HG02678 (cell line): ENCODE measurements around the gene LRRFIP1.

Experiments used
- ATAC-seq: cut with Tn5 transposase; IDR thresholded peaks from one replicate; pipeline ENCODE4 v1.9.1; 2021; ENCODE audit warnings: mild to moderate bottlenecking, moderate library complexity; ENCODE audit not compliant: unreplicated experiment

The LRRFIP1 gene

GRCh38 chr2:237700512-237701032 is 73.2 kb downstream of the LRRFIP1 start:
- ATAC-seq: peak; percentile 31

GRCh38 chr2:237701033-237701858 is 73.9 kb downstream of the LRRFIP1 start:
- ATAC-seq: no peak

GRCh38 chr2:237701859-237702390 is 74.5 kb downstream of the LRRFIP1 start:
- no peak for ATAC-seq

- no peak for ATAC-seq
Measured at GRCh38 chr2:237702441-237703391, 75.3 kb downstream of the LRRFIP1 start.

- no peak for ATAC-seq
Measured at GRCh38 chr2:237704501-237705434, 77.4 kb downstream of the LRRFIP1 start.

- ATAC-seq: no peak
Measured at GRCh38 chr2:237706257-237706656, 78.9 kb downstream of the LRRFIP1 start.

- no peak for ATAC-seq
Measured at GRCh38 chr2:237708065-237708398, 80.6 kb downstream of the LRRFIP1 start.

- ATAC-seq: no peak
Measured at GRCh38 chr2:237708491-237708890, 81.1 kb downstream of the LRRFIP1 start.

GRCh38 chr2:237708961-237709360 is 81.6 kb downstream of the LRRFIP1 start:
- ATAC-seq: no peak

GRCh38 chr2:237711458-237712150 is 84.2 kb downstream of the LRRFIP1 start:
- ATAC-seq: no peak

- no peak for ATAC-seq
Measured at GRCh38 chr2:237712477-237713377, 85.3 kb downstream of the LRRFIP1 start.

GRCh38 chr2:237714690-237715458 is 87.5 kb downstream of the LRRFIP1 start:
- no peak for ATAC-seq

GRCh38 chr2:237715459-237715947 is 88.1 kb downstream of the LRRFIP1 start:
- ATAC-seq: no peak

- no peak for ATAC-seq
Measured at GRCh38 chr2:237716011-237716410, 88.6 kb downstream of the LRRFIP1 start.

- ATAC-seq: no peak
Measured at GRCh38 chr2:237717366-237718276, 90.2 kb downstream of the LRRFIP1 start.

- no peak for ATAC-seq
Measured at GRCh38 chr2:237718277-237718634, 90.9 kb downstream of the LRRFIP1 start.

- no peak for ATAC-seq
Measured at GRCh38 chr2:237720444-237720843, 93.1 kb downstream of the LRRFIP1 start.
